ENCODE measurements around the gene STAC3. TPM values are rescaled to one million over a fixed set of nuclear protein-coding genes. Genes with fewer than 3 reads are reported as not detected.
A peak's percentile ranks its signal among the peaks of the same experiment; 100 is the strongest.
"Not testable (repeated sequence)": the region's sequence is repeated elsewhere in the genome, so short reads cannot be mapped to it uniquely, and the experiment has no call there.

Gene STAC3
- 4.6 and 5.5 TPM in 2 replicates for total RNA-seq

GRCh38 chr12:57250956-57251355, at the start of gene STAC3:
Gene STAC3 (minus strand): TSS chr12:57251187. CDS start chr12:57249636, 1,551 bp downstream.
- Mint-ChIP-seq H3K27ac (no peak within 1 kb of the TSS), H3K4me1 (peaks cover 8% of the 10 kb centered on the region), H3K36me3 (ENCODE audit: low read depth) (peaks cover 19% of the 10 kb centered on the region), H3K4me3 (no peak within 1 kb of the TSS), H3K9me3 (no peaks in the 10 kb centered on the region), H3K27me3 (no peaks in the 10 kb centered on the region)
- CTCF ChIA-PET, result interaction anchor here (2.9 kb wide), 1 partner anchor 11 kb away, joined by 9 read pairs; no protein-coding TSS in a partner anchor
- TF ChIP-seq, protein P1, sequence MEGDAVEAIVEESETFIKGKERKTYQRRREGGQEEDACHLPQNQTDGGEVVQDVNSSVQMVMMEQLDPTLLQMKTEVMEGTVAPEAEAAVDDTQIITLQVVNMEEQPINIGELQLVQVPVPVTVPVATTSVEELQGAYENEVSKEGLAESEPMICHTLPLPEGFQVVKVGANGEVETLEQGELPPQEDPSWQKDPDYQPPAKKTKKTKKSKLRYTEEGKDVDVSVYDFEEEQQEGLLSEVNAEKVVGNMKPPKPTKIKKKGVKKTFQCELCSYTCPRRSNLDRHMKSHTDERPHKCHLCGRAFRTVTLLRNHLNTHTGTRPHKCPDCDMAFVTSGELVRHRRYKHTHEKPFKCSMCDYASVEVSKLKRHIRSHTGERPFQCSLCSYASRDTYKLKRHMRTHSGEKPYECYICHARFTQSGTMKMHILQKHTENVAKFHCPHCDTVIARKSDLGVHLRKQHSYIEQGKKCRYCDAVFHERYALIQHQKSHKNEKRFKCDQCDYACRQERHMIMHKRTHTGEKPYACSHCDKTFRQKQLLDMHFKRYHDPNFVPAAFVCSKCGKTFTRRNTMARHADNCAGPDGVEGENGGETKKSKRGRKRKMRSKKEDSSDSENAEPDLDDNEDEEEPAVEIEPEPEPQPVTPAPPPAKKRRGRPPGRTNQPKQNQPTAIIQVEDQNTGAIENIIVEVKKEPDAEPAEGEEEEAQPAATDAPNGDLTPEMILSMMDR (IDR thresholded peaks at IDR 0.05), result no peak
- no peak for DNase-seq
- POLR2A ChIA-PET, result no interaction called here
- intact Hi-C loops (cut with micrococcal nuclease), result no loop called here
- no peak for ATAC-seq (ENCODE audit: low read depth)

DNA sequence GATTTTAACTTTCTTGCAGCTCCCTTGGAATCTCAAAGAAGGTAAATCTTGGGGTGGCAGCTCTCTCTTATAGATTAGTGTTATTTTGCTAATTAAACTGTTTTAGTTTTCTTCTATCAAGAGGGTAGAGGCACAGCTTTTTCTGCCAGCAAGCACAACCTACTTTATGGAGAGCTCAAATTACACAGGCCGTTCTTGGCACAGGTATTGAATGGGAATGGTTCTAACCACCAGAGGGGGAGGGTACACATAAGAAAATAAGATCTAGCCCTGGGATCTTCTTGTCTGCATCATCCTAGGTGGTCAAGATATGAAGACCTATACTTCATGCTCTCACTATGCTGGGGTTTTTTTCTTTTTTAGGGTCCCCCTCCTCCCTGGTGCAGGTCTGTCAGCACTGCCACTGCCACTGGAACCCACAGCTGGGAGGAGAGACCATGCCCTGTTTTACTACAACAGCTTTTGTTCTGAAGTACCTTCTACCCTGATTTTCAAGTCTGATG, 48.6 kb upstream of the STAC3 start:
- Mint-ChIP-seq H3K4me3 (no peak overlapping the region), H3K4me1 (no peaks in the 10 kb centered on the region), H3K27ac (no peak overlapping the region), H3K36me3 (ENCODE audit: low read depth) (peaks cover 83% of the 10 kb centered on the region), H3K27me3 (no peaks in the 10 kb centered on the region), H3K9me3 (no peaks in the 10 kb centered on the region)
- ChIA-PET POLR2A (no interaction called here), CTCF (interaction anchor here (0.9 kb wide), 1 partner anchor 152 kb away, joined by 3 read pairs; no protein-coding TSS in a partner anchor)
- intact Hi-C loops (cut with micrococcal nuclease), result no loop called here
- ATAC-seq (ENCODE audit: low read depth) (no peak), DNase-seq (no peak)
- TF ChIP-seq, protein P1 (IDR thresholded peaks at IDR 0.05), result no peak

- H3K36me3 Mint-ChIP-seq (ENCODE audit: low read depth), result peaks cover 84% of the 10 kb centered on the region
- H3K27ac Mint-ChIP-seq, result no peak overlapping the region
- no peaks in the 10 kb centered on the region for H3K9me3 Mint-ChIP-seq
- TF ChIP-seq, protein P1 (IDR thresholded peaks at IDR 0.05), result no peak
- ATAC-seq (ENCODE audit: low read depth) (no peak), DNase-seq (no peak)
- H3K4me3 Mint-ChIP-seq, result no peak overlapping the region
- ChIA-PET POLR2A (no interaction called here), CTCF (interaction anchor here (1.3 kb wide), 1 partner anchor 156 kb away, joined by 4 read pairs; no protein-coding TSS in a partner anchor)
- intact Hi-C loops (cut with micrococcal nuclease), result no loop called here
- peaks cover 4% of the 10 kb centered on the region for H3K4me1 Mint-ChIP-seq
- no peaks in the 10 kb centered on the region for H3K27me3 Mint-ChIP-seq
Measured at GRCh38 chr12:57296291-57296690, 45.3 kb upstream of the STAC3 start.

- H3K27ac Mint-ChIP-seq; intact Hi-C loops (cut with micrococcal nuclease); ATAC-seq (ENCODE audit: low read depth); H3K9me3 Mint-ChIP-seq; POLR2A ChIA-PET; CTCF ChIA-PET; DNase-seq; H3K27me3 Mint-ChIP-seq; H3K4me3 Mint-ChIP-seq: not testable (repeated sequence)
- H3K36me3 Mint-ChIP-seq (ENCODE audit: low read depth), result peaks cover 78% of the 10 kb centered on the region
- H3K4me1 Mint-ChIP-seq, result peaks cover 36% of the 10 kb centered on the region
Measured at GRCh38 chr12:57282073-57282472, 31.1 kb upstream of the STAC3 start.

GRCh38 chr12:57280211-57281062, 29.4 kb upstream of the STAC3 start:
- CTCF ChIA-PET, result interaction anchor here (1.3 kb wide), 1 partner anchor 19 kb away, joined by 4 read pairs; no protein-coding TSS in a partner anchor
- no peaks in the 10 kb centered on the region for H3K9me3 Mint-ChIP-seq
- TF ChIP-seq, protein P1 (IDR thresholded peaks at IDR 0.05), result no peak
- peak; percentile 47 for DNase-seq
- POLR2A ChIA-PET, result interaction anchor here (0.7 to 1.3 kb wide), 5 partner anchors 10 to 179 kb away, joined by 3 to 4 read pairs (median 3); partner anchors contain the start of genes GLI1 and R3HDM2
- intact Hi-C loops (cut with micrococcal nuclease), result loop anchor here (1.0 kb wide), 2 partner anchors 8 to 151 kb away; partner anchors contain the start of gene R3HDM2
- peaks cover 77% of the 10 kb centered on the region for H3K36me3 Mint-ChIP-seq (ENCODE audit: low read depth)
- H3K27me3 Mint-ChIP-seq, result no peaks in the 10 kb centered on the region
- H3K4me1 Mint-ChIP-seq, result peaks cover 29% of the 10 kb centered on the region
- ATAC-seq (ENCODE audit: low read depth), result peak; percentile 94
- peak overlapping the region; percentile 71 for H3K4me3 Mint-ChIP-seq
- H3K27ac Mint-ChIP-seq, result peak overlapping the region; percentile 95
